ENCODE measurements around the gene SLC29A3. TPM values are rescaled to one million over a fixed set of nuclear protein-coding genes. Genes with fewer than 3 reads are reported as not detected.

The SLC29A3 gene
- total RNA-seq, 2 experiments from 2014 or later: 4.3 TPM

- no peak for DNase-seq
- Mint-ChIP-seq H3K27ac (no peak overlapping the region), H3K9me3 (no peaks in the 10 kb centered on the region), H3K4me1 (no peaks in the 10 kb centered on the region), H3K36me3 (no peaks in the 10 kb centered on the region), H3K27me3 (peaks cover 13% of the 10 kb centered on the region), H3K4me3 (no peak overlapping the region)
Measured at GRCh38 chr10:71388583-71389310, 69.7 kb downstream of the SLC29A3 start.

- Mint-ChIP-seq H3K4me3 (no peak overlapping the region), H3K27me3 (peaks cover 23% of the 10 kb centered on the region), H3K4me1 (no peaks in the 10 kb centered on the region), H3K36me3 (no peaks in the 10 kb centered on the region), H3K27ac (no peak overlapping the region), H3K9me3 (no peaks in the 10 kb centered on the region)
- no peak for DNase-seq
Measured at GRCh38 chr10:71389768-71390460, 70.9 kb downstream of the SLC29A3 start.

- H3K4me1 Mint-ChIP-seq: no peaks in the 10 kb centered on the region
- peaks cover 28% of the 10 kb centered on the region for H3K27me3 Mint-ChIP-seq
- no peak for DNase-seq
- no peaks in the 10 kb centered on the region for H3K9me3 Mint-ChIP-seq
- no peaks in the 10 kb centered on the region for H3K36me3 Mint-ChIP-seq
- no peak overlapping the region for H3K4me3 Mint-ChIP-seq
- H3K27ac Mint-ChIP-seq: no peak overlapping the region
Measured at GRCh38 chr10:71390461-71390835, 71.4 kb downstream of the SLC29A3 start.

- Mint-ChIP-seq H3K9me3 (no peaks in the 10 kb centered on the region), H3K27ac (no peak overlapping the region), H3K36me3 (no peaks in the 10 kb centered on the region), H3K4me3 (no peak overlapping the region), H3K4me1 (no peaks in the 10 kb centered on the region), H3K27me3 (peaks cover 35% of the 10 kb centered on the region)
- DNase-seq: no peak
Measured at GRCh38 chr10:71390921-71391690, 72.0 kb downstream of the SLC29A3 start.

- no peak overlapping the region for H3K27ac Mint-ChIP-seq
- H3K36me3 Mint-ChIP-seq: no peaks in the 10 kb centered on the region
- peaks cover 35% of the 10 kb centered on the region for H3K27me3 Mint-ChIP-seq
- no peaks in the 10 kb centered on the region for H3K4me1 Mint-ChIP-seq
- no peaks in the 10 kb centered on the region for H3K9me3 Mint-ChIP-seq
- no peak overlapping the region for H3K4me3 Mint-ChIP-seq
- no peak for DNase-seq
Measured at GRCh38 chr10:71391701-71392100, 72.6 kb downstream of the SLC29A3 start.

- Mint-ChIP-seq H3K4me1 (no peaks in the 10 kb centered on the region), H3K27ac (no peak overlapping the region), H3K27me3 (peaks cover 35% of the 10 kb centered on the region), H3K9me3 (no peaks in the 10 kb centered on the region), H3K4me3 (no peak overlapping the region), H3K36me3 (no peaks in the 10 kb centered on the region)
- DNase-seq: no peak
Measured at GRCh38 chr10:71392292-71392691, 73.2 kb downstream of the SLC29A3 start.

- Mint-ChIP-seq H3K27me3 (peaks cover 43% of the 10 kb centered on the region), H3K36me3 (no peaks in the 10 kb centered on the region), H3K27ac (no peak overlapping the region), H3K9me3 (no peaks in the 10 kb centered on the region), H3K4me1 (peaks cover 1% of the 10 kb centered on the region), H3K4me3 (no peak overlapping the region)
- DNase-seq: no peak
Measured at GRCh38 chr10:71392791-71393781, 74.0 kb downstream of the SLC29A3 start.

GRCh38 chr10:71393841-71394475 lies 74.9 kb downstream of the SLC29A3 start:
- DNase-seq: no peak
- no peak overlapping the region for H3K4me3 Mint-ChIP-seq
- H3K9me3 Mint-ChIP-seq: no peaks in the 10 kb centered on the region
- H3K27me3 Mint-ChIP-seq: peaks cover 52% of the 10 kb centered on the region
- H3K36me3 Mint-ChIP-seq: no peaks in the 10 kb centered on the region
- peaks cover 3% of the 10 kb centered on the region for H3K4me1 Mint-ChIP-seq
- no peak overlapping the region for H3K27ac Mint-ChIP-seq

GRCh38 chr10:71394926-71395562 lies 76.0 kb downstream of the SLC29A3 start:
- Mint-ChIP-seq H3K27me3 (peaks cover 58% of the 10 kb centered on the region), H3K27ac (no peak overlapping the region), H3K4me3 (no peak overlapping the region), H3K36me3 (no peaks in the 10 kb centered on the region), H3K9me3 (no peaks in the 10 kb centered on the region), H3K4me1 (peaks cover 3% of the 10 kb centered on the region)
- no peak for DNase-seq

- no peak overlapping the region for H3K27ac Mint-ChIP-seq
- peaks cover 62% of the 10 kb centered on the region for H3K27me3 Mint-ChIP-seq
- no peaks in the 10 kb centered on the region for H3K9me3 Mint-ChIP-seq
- H3K4me3 Mint-ChIP-seq: no peak overlapping the region
- no peaks in the 10 kb centered on the region for H3K36me3 Mint-ChIP-seq
- DNase-seq: no peak
- peaks cover 3% of the 10 kb centered on the region for H3K4me1 Mint-ChIP-seq
Measured at GRCh38 chr10:71395621-71396020, 76.6 kb downstream of the SLC29A3 start.

- peaks cover 3% of the 10 kb centered on the region for H3K4me1 Mint-ChIP-seq
- DNase-seq: peak; percentile 55
Measured at GRCh38 chr10:71396084-71396710, 77.1 kb downstream of the SLC29A3 start.

GRCh38 chr10:71396711-71397295 lies 77.7 kb downstream of the SLC29A3 start, which contains the start of gene CDH23:
Gene CDH23, plus strand, starts transcription at chr10:71396920. Its CDS starts 42,912 bp downstream, at chr10:71439832.
- Mint-ChIP-seq H3K4me3 (peak within 1 kb of the TSS; percentile 46), H3K27ac (no peak within 1 kb of the TSS), H3K27me3 (peaks cover 61% of the 10 kb centered on the region), H3K4me1 (peaks cover 3% of the 10 kb centered on the region), H3K9me3 (no peaks in the 10 kb centered on the region), H3K36me3 (no peaks in the 10 kb centered on the region)
- DNase-seq: peak; percentile 18

More at GRCh38 chr10:71396084-71396710, 77.1 kb downstream of the SLC29A3 start:
- no peak overlapping the region for H3K27ac Mint-ChIP-seq
- peaks cover 67% of the 10 kb centered on the region for H3K27me3 Mint-ChIP-seq
- no peaks in the 10 kb centered on the region for H3K36me3 Mint-ChIP-seq
- no peaks in the 10 kb centered on the region for H3K9me3 Mint-ChIP-seq
- H3K4me3 Mint-ChIP-seq: peak overlapping the region; percentile 46
